HG03175 (cell line): Measurements from ENCODE around the gene TOLLIP.

Experiments
- ATAC-seq: cut with Tn5 transposase; IDR thresholded peaks from one replicate; pipeline ENCODE4 v1.9.1; 2021; ENCODE audit warnings: mild to moderate bottlenecking, moderate library complexity; ENCODE audit not compliant: unreplicated experiment

Gene TOLLIP

DNA sequence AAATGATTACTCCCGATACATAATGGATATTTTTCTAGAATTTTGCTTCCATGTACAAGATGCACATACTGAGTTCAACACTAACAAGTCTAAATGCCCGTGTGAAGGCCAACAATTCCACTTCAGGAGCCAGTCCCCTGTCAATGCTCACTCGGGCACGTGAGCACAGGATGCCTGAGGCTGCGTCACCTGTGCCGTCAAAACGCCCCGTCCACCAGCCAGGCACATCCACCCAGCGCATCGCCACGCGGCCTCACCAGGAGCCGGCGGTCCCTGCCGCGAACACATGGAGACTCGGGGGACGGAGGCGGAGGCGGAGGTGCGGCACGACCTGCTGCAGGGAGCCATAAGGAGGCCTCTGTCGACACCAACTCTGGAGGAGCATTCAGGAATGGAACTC, 9.8 kb downstream of the TOLLIP start:
- no peak for ATAC-seq

DNA sequence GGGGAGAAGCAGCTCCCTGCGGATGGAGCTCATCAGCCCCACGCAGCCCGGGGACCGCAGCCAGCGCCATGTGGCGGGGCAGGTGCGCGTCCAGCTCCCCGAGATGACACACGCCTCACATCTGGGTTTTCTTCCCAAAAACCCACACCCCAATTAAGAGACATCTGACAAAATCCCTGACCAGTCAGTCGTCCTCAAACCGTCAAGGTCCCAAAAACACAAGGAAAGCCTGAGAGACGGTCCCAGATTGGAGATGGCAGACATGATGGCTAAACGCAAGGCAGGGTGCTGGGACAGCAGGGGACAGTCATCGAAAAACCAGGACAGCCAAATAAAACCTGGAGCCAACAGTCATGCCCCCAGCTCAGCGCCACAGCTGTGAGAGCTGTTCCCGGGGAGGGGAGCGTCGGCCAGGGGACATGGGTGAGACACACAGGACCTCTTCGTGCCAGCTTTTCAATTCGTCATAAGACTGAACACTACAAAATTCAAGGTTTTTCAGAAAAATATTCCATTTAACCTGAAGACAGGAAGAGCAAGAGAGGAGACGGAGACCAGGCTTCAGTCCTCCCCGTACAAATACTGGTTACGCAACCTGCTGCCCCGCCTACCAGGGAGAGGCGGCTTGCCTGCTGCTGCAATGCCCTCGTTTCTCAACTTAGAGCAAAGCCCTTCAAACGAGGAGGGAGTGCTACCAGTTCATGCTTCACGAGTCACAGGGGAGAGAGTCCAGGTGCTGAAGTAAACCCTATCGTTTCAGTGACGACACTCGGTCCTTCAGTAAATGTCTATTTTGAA, 10.5 kb downstream of the TOLLIP start:
- ATAC-seq: no peak

- no peak for ATAC-seq
Observed at GRCh38 chr11:1297576-1298473, 11.6 kb downstream of the TOLLIP start.

DNA sequence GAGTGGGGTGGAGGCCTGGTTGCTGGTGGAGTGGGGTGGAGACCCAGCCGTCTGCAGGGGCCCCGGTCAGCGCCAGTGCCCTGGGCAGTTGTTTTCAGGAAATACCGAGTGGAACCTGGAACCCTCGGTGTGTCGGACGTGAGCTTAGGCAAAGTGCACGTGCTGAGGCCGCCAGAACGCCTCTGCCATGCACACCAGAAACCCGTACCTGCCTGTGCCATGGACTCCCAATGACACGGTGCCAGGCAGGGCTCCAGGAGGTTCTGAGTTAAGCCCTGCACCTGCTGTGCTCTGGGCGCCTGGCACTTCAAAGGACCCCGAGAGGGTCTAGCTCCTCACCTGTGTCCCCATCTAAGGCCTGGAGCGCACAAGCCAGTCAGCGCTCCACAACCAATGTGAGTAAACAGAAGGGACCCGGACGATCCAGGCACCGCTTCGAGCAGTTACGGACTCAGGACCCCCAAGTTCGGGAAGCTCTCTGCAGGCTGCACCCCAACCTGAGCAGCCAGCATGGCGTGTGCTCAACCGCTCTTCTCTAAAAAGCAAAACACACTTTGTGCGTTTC, 12.3 kb downstream of the TOLLIP start:
- no peak for ATAC-seq

- ATAC-seq: no peak
Observed at GRCh38 chr11:1296287-1296686, 13.1 kb downstream of the TOLLIP start.

- ATAC-seq: no peak
Observed at GRCh38 chr11:1295591-1295990, 13.8 kb downstream of the TOLLIP start.

DNA sequence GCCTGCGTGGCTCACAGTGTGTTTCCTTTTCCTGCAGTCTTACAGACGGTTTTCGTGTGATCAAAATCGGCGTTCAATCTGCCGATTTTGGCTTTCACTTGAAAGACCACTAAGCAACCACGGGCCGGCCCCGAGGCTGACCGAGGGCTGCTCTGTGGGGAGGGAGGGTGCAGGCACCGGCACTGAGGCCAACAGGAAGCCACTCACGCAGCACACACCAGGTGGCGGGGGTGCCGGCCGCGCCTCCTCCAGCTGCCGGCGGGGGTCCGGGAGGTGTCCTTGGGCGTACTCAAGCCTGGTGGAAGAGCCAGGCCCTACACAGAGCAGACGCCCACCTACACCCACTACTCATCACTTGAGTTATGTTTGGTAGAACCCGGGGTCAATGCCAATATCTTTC, 14.3 kb downstream of the TOLLIP start:
- ATAC-seq: no peak

- no peak for ATAC-seq
Observed at GRCh38 chr11:1293619-1294015, 15.8 kb downstream of the TOLLIP start.

GRCh38 chr11:1292644-1293618, 16.5 kb downstream of the TOLLIP start:
- no peak for ATAC-seq

- ATAC-seq: no peak
Observed at GRCh38 chr11:1292018-1292643, 17.3 kb downstream of the TOLLIP start.

- no peak for ATAC-seq
Observed at GRCh38 chr11:1291295-1292017, 18.0 kb downstream of the TOLLIP start.

GRCh38 chr11:1290052-1291040, 19.1 kb downstream of the TOLLIP start:
- ATAC-seq: no peak

- ATAC-seq: no peak
Observed at GRCh38 chr11:1289211-1289935, 20.1 kb downstream of the TOLLIP start.

DNA sequence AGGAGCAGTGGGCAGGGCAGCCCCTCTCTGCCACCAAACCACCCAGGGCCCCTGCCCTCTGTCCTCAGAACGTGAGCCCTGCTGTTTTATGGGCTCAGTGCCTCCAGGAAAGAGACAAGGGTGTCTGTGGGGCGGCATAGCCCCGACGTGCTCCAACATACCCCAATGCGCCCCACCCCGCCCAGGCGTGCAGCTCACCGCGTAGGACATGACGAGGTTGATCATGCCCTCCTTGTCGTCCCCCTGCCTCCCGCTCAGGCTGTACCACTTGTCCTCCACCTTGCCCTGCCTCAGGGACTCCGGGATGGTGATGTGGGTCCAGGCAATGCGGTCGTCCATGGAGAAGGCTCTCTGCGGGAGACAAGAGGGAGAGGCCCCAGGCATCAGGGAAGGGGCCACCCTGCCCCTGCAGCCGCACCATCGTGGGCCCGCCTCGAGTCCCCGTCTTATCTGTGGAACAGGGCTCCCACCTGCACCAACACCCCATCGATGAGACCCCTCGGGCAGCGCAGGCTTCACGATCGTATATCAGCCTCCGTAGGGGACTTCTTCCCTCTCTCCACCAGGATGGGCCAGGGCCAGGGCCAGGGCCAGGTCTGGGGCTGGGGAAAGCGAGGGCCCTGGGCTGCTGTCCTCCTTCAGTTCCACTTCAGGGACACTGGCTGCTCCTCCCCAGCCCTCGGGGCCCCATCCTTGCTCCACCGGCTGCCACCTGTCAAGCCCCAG, 20.8 kb downstream of the TOLLIP start:
- no peak for ATAC-seq

- no peak for ATAC-seq
Observed at GRCh38 chr11:1287928-1288327, 21.5 kb downstream of the TOLLIP start.

GRCh38 chr11:1285876-1286275, 23.6 kb downstream of the TOLLIP start:
- ATAC-seq: no peak

DNA sequence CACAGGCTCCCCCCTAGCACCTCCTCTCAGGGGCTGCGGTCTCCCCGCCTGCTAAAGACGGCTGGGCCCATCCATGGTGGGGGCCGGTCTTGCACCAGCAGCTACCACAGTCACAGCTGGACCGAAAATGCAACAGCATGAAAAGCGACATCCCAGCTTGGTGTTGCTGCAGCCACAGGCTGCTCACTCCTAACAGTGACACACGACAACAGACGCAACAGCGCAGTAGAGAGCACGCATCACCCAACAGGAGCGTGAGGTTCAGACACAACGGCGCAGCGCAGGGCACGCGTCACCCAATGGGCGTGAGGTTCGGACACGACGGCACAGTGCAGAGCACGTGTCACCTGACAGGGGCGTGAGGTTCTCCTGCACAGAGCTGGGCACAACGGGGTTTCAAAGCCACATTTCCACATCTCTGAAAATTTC, 24.1 kb downstream of the TOLLIP start:
- ATAC-seq: no peak
